NOMO-1 (cell line): ENCODE results near the gene HYCC2.
A peak's percentile ranks its signal among the peaks of the same experiment; 100 is the strongest.
"Not testable (repeated sequence)": the region's sequence is repeated elsewhere in the genome, so short reads cannot be mapped to it uniquely, and the experiment has no call there.

Source experiments
- DNase-seq, 2 experiments: peaks; one replicate each; lab custom pipeline; 2025; ENCODE audit not compliant: unreplicated experiment in 2 of 2; lab: John Stamatoyannopoulos, UW

HYCC2 gene

DNA sequence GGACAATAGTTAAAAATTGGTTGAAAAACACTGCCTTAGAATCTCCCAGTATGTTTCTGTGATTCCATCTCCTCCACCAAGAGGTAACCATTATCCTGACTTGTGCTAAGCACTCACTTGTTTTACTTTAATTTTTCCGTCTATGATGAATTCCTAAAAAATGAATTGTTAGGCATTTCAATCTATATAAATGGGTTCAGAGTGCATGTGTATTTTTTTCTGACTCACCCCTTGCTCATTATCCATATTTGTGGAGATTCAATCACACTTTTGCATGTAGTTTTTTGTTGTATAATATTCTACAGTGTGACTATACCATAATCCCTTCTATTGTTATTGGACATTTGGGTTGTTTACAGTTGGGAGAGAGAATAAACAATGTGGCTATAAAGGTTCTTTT is 1.6 kb upstream of the HYCC2 start:
- DNase-seq = no peak

DNA sequence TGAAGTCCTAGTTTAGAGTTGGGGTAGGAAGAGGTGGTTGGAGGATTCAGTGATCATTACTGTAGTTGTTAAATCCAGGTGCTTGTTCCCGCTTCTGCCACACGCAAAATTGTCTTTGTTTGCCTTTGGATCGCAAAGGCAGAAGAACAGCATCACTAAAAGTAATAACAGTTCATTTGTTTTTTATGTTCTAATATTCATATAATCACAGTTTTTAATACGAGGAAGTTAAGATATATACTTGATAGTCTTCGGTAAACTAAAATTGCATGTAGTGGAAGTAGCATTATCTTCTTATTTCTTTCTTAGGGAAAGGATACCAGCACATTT is 695 bp upstream of the HYCC2 start:
- no peak for DNase-seq

DNA sequence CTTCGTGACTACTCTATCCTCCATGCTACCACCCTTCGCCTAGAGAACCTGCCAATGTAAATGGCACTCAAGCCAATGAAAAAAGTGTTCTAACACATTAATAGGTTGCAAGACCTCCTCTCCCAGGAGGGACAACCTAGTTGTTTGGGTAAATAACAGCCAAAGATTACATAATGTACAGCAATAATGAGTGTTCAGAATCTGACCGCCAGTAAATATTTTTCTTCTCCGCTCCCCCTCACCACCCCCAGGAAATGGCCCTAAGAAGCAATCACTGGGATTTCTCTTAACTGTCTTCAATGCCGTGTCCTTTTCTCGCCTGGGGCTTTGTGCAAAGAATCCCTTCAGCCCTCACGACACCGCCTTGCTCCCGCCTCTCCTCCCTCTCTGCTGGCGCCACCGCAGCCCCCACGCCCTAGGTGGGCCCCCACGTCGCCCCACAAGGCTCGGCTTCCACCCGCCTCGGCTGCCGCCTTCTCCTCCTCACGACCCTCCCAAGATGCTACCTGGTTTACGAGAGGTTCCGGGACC is 458 bp downstream of the HYCC2 start:
- peak; percentile 14 to 16 for DNase-seq

DNA sequence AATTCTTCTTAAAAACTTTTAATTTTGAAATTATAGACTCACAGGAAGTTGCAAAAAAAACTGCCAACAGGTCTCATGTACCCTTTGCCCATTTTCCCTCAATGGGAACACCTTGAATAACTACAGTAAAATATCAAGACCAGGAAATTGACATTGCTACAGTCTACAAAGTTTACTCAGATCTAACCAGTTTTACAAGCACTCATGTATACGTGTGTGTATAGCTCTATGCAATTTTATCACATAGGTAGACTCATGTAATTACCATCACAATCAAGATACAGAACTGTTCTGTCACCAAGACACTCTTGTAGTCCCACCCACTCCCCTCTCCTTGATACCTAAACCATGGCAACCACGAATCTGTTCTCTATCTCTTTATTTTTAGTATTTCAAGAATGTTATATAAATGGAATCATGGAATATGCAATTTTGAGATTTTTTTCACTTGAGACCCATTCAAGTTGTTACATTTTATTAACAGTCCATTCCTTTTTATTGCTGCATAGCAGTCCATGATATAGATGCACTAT is 6.6 kb downstream of the HYCC2 start:
- DNase-seq = no peak

DNA sequence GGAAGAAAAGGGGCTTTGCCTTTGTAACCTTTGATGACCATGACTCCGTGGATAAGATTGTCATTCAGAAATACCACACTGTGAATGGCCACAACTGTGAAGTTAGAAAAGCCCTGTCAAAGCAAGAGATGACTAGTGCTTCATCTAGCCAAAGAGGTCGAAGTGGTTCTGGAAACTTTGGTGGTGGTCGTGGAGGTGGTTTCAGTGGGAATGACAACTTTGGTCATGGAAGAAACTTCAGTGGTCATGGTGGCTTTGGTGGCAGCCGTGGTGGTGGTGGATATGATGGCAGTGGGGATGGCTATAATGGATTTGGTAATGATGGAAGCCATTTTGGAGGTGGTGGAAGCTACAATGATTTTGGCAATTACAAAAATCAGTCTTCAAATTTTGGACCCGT is 8.0 kb downstream of the HYCC2 start:
- DNase-seq = not testable (repeated sequence)

DNA sequence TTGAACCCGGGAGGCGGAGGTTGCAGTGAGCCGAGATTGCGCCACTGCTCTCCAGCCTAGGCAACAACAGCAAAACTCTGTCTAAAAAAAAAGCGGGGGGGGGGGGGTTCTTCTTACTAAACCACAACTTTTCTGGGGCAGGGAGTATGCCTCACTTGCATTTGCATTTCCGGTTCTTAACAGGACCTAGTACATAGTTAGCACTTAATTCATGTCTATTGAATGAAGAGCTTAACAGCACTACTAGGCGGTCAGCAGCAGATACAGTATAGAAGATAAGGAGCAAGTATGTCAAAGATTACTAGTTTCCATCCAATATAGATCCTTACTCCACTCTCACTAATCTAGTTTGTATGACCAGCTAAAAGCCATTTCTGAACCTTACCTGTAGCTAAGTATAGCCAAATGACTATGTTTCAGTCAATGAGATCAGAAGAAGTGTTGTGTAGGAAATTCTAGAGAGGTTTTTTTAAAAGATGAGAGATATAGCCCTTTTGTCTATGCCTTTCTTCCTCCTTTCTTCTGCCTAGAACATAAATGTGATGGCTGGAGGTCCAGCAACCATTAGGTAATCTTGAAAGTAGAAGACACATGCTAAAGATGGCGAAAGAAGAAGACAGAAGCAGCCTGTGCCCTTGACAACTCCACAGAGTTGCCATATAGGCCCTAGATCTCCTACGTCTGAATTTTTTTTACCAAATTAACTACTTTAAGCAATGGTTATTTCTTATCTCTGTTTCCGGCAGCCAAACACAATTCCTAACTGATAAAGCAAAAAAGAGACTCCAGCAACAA is 11.3 kb downstream of the HYCC2 start:
- DNase-seq = peak; percentile 39 to 70

DNA sequence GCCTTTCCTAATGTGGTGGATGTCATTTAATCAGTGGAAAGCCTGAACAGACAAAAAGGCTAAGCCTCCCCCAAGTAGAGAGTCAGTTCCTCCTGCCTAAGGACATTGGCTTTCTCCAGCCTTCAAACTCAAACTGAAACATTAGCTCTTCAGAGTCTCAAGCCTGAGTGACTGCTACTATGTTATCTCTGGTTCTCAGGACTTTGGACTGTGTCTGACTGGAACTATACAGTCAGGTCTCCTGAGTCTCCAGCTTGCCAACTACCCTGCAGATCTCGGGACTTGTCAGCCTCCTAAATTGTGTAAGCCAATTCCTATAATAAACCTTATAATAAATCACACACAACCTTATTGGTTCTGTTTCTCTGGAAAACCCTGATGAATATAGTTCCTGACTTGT is 12.6 kb downstream of the HYCC2 start:
- no peak for DNase-seq

DNA sequence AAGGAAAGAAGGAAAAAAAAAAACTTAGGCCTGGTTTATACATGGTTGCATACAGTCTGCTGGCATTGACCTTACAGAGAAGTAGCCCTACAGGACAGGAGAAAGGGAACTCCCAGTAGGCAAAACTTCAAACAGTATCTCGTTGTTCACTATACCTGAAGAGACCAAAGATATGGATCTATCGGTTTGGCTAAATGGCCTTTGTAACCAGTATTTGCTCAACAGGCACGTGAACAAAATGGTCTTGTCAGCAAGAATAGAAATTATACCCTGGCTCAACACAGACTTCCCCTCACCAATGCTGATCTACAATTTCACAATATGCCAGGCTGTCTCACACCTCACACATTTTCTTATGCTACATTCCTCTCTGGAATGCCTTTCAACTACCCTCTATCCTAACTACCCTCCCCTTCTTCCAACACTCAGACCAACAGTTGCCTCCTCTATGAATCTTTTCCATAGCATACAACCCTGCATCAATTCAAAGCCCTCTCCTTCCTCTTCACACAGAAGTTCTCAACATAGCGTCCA is 13.7 kb downstream of the HYCC2 start:
- peak in 1 of 2 experiments; percentile 19 for DNase-seq

DNA sequence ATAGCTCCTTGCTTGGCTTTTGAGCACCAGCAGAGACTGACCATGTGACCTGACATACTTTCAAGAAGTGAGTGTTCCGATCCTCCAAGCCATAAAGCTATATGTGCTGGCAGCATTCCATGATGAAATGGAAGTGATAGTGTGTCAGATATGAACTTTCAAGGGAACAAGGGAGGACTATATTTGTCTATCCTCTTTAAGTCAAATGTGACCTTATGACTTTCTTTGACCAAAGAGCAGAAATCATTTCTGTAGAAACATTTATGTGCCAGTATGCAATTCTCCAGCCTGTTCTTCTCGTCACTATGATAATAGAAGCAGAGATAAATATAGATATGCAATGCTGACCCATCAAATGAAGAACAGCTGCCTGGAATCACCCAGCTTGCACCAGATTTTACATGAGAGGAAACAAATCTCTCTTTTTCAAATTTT is 14.4 kb downstream of the HYCC2 start:
- DNase-seq = no peak

DNA sequence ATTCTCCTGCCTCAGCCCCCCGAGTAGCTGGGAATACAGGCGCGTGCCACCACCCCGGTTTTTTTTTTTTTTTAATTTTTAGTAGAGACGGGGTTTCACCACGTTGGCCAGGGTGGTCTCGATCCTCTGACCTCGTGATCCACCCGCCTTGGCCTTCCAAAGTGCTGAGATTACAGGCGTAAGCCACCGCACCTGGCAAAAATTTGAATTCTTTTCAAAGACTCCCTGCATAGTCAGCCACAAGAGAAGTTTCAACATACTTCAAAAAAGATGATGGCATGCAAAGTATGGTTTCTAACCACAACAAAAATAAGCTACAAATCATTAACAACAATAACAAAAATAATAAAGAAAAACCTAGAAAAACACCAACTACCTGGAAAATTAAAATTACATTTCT is 22.0 kb downstream of the HYCC2 start:
- DNase-seq = no peak

DNA sequence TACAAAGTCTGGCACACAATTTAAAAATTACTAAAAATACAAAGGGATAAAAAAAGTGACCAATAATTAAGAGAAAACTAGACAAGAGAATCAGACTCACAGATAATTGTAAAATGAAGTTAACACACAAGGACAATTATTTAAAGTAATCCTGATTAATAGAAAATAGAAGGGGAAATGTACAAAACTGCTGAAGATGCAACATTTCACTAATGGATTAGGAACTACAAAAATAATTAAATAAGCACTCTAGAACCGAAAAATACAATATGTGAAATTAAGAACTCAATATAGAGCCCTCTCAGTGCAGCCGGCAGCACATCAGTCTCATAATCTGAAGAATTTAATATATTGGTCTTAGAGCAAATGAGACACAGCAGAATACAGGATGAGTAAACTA is 24.6 kb downstream of the HYCC2 start:
- DNase-seq = no peak

DNA sequence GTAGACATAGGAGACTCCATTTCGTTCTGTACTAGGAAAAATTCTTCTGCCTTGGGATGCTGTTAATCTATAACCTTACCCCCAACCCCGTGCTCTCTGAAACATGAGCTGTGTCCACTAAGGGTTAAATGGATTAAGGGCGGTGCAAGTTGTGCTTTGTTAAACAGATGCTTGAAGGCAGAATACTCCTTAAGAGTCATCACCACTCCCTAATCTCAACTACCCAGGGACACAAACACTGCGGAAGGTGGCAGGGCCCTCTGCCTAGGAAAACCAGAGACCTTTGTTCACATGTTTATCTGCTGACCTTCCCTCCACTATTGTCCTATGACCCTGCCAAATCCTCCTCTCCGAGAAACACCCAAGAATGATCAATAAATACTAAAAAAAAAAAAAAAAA is 28.4 kb downstream of the HYCC2 start:
- not testable (repeated sequence) for DNase-seq

DNA sequence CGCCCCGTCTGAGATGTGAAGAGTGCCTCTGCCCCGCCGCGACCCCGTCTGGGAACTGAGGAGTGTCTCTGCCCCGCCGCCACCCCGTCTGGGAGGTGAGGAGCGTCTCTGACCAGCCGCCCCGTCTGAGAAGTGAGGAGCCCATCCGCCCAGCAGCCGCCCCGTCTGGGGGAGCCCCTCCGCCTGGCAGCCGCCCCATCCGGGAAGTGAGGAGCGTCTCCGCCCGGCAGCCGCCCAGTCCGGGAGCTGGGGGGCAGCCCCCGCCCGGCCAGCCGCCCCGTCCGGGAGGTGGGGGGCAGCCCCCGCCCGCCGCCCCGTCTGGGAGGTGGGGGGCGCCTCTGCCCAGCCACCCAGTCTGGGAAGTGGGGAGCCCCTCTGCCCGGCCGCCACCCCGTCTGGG is 29.0 kb downstream of the HYCC2 start:
- DNase-seq = not testable (repeated sequence)

DNA sequence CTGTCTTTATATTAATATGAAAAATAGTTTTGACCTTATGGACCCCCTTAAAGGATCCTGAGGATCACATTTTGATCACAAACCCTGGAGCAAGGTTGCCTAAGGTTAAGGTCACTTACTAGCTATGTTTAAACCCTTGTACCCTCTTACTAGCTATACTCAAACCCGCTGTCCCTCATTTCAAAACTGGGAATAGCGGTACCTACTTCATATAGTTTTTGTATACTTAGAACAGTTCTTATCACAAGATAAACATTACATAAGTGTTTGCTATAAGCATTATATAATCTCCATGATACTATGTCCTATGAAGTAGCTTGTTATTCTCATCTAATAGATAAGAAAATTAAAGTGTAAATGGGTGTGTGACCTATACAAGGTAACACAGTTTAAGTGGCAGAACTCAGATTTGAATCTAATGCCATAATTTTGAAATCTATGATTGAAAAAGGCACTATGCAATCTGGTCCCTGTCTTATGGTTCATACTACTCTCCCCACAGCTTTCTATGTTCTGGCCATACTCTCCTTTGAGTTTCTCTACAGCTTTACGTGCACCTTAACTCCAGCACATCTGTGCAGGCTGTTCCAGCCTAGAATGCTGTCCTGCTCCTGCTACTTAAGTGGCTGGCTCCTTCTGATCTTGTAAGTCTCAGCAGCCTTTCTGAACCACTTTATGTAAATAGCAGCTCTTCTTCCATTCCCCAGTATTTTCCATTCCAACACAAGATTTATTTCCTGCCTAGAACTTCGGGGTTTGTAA is 30.4 kb downstream of the HYCC2 start:
- DNase-seq = no peak

DNA sequence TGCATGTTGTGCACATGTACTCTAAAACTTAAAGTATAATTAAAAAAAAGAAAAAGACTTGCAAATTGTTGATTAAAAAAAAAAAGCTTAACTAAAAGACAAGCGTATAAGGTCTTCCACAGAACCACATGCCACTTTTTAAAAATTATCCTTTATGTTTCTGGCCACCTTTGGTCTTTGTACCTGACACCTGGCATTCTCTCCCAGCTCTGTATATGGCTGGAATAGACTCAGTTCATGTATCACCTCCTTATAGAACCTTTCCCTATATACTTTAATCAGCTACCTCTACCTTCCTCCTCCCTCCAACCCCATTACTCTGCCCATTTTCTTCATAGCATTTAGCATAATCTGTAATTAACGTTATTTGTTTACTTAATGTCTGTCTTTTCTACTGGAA is 32.6 kb downstream of the HYCC2 start:
- DNase-seq = no peak

DNA sequence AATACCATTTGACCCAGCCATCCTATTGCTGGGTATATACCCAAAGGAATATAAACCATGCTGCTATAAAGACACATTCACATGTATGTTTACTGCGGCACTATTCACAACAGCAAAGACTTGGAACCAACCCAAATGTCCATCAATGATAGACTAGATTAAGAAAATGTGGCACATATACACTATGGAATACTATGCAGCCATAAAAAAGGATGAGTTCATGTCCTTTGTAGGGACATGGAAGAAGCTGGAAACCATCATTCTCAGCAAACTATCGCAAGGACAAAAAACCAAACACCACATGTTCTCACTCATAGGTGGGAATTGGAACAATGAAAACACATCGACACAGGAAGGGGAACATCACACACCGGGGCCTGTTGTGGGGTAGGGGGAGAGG is 33.1 kb downstream of the HYCC2 start:
- not testable (repeated sequence) for DNase-seq

DNA sequence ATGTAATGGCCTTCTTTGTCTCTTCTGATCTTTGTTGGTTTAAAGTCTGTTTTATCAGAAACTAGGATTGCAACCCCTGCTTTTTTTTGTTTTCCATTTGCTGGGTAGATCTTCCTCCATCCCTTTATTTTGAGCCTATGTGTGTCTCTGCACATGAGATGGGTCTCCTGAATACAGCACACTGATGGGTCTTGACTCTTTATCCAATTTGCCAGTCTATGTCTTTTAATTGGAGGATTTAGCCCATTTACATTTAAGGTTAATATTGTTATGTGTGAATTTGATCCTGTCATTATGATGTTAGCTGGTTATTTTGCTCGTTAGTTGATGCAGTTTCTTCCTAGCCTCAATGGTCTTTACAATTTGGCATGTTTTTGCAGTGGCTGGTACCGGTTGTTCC is 37.1 kb downstream of the HYCC2 start:
- not testable (repeated sequence) for DNase-seq

DNA sequence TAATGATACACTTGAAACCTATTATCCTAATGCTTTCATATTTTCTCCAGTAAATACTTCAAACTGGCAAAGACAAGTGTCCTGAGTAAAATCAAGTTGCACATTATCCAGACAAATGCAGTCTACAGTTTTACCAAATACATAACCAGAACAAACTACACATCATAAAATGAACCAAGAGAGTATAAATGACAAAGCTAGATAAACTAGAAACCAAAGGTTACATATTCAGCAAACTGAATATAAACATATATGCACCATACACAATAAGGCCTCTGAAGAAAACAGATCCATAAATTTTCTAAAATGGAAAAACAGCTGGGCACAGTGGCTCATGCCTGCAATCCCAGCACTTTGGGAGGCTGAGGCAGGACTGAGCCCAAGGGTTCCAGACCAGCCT is 47.0 kb downstream of the HYCC2 start:
- no peak for DNase-seq

DNA sequence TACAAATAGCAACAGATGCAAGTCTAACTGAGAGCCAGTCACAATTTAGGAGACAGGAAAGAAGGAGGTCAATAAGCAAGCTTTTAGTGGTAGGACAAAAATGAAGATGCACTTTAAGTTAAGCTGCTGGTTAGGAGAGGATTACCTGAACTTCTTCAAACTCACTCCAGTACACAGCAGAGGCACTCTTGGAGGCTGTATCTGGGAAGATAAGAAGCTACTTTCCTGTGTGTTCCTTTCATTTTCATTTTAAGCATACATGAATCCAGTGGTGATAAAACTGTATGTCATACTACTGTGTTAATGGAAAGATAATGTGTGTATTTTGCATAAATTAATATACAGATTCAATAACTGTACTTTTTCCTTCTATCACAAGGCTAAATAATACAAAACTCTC is 49.6 kb downstream of the HYCC2 start:
- no peak for DNase-seq
